GM10266 (cell line): ENCODE results near the gene PARD3B.

Source experiments
- DNase-seq: peaks from one replicate; pipeline ENCODE4 v3.0.0; 2012; ENCODE audit errors: extremely low spot score
- TF ChIP-seq, protein P1 (sequence below): IDR thresholded peaks from 2 replicates; pipeline ENCODE4 v1.5.1; 2012; ENCODE audit warnings: mild to moderate bottlenecking, low read depth; ENCODE audit not compliant: control insufficient read depth, insufficient read depth; ENCODE audit errors: missing control alignments

The PARD3B gene

DNA sequence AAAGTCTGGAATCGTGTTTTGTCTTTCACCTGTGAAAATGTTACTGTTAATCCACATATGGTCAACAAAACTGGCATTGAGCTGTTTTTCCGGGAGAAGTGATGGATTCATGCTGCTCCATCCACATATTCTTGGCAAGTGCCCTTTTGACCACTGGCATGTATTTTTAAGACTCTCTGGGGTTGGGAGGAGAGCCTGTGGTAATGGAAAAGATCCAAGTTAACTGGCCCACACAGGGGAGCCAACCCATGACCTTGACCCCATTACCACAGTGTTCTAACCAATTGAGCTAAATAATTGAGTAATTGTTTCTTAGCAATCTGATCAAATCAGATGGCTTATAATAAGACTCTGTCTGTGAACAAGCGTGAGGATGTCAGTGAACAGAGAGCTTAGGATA lies 840.8 kb downstream of the PARD3B start:
- TF ChIP-seq, protein P1, sequence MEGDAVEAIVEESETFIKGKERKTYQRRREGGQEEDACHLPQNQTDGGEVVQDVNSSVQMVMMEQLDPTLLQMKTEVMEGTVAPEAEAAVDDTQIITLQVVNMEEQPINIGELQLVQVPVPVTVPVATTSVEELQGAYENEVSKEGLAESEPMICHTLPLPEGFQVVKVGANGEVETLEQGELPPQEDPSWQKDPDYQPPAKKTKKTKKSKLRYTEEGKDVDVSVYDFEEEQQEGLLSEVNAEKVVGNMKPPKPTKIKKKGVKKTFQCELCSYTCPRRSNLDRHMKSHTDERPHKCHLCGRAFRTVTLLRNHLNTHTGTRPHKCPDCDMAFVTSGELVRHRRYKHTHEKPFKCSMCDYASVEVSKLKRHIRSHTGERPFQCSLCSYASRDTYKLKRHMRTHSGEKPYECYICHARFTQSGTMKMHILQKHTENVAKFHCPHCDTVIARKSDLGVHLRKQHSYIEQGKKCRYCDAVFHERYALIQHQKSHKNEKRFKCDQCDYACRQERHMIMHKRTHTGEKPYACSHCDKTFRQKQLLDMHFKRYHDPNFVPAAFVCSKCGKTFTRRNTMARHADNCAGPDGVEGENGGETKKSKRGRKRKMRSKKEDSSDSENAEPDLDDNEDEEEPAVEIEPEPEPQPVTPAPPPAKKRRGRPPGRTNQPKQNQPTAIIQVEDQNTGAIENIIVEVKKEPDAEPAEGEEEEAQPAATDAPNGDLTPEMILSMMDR, result no peak
- DNase-seq, result no peak

DNA sequence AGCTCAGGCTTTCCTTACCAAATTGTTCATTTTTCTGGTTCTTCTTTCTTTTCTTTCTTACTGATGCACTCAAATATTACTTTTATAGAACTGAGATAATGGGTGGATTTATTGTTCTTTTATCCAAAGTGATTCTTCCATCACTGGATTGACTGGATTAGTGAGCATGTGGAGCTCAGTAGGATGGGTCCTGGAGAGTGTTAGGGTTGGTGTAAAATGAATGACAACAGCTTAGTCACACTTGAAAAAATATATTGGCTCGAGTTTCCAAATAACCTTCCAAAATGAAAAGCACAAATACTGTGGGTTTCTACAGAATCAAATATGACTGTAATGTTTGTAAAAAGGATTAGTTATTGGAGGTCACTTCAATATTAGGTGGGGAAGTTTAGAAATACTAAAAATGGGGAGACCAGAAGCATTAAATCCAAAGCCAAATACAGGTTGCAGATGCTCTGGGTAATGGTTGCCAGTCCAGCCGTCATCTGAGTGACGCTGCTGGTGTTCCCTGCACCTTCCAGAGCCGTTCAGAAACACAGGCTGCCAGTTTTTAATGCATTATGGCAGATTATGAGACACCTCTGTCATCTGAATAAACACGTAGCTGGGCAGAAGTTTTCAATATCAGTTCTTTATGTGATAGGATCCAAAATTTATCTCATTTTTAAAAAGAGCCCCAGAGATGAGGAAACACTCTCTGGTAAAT lies 842.2 kb downstream of the PARD3B start:
- no peak for DNase-seq
- TF ChIP-seq, protein P1, result no peak

GRCh38 chr2:205390866-205391265 lies 845.6 kb downstream of the PARD3B start:
- TF ChIP-seq, protein P1, result no peak
- DNase-seq, result no peak

DNA sequence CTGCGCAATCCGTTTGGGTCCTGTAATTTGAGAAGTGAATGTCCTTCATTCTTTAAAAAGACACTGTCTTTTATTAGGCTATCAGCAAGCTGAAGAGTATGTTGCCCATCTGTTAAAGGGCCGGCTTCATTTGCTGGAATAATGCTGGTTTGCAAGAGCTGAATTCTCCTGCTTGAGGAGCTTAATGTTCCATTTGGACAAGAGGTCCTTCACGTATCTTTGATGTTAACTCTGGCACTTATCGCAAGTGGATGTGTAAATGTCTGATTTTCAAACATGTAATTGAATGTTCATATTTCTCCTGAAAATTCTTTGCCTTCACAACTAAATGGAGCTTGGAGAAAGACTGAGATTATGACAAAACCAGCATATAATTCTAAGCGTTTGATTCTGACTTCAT lies 856.2 kb downstream of the PARD3B start:
- no peak for DNase-seq
- TF ChIP-seq, protein P1, result no peak

DNA sequence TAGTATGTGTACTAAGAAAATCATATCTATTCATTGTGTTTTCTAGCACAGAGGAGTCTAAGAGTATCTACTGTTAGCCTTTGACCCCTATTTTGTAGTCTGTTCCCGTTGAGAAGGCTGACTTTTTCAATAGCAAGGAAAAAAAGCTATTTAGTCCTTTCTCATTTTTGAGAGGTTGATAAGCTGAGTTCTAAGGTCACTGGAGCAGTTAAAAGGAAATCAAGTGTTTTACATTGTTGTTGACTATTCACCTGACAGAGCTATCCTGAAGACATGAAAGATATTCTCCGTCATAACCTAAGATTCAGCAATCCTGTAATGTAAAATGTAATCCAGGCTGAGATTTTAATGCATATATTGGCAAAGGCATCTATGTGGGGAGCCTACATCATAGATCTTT lies 856.7 kb downstream of the PARD3B start:
- TF ChIP-seq, protein P1, result no peak
- no peak for DNase-seq

DNA sequence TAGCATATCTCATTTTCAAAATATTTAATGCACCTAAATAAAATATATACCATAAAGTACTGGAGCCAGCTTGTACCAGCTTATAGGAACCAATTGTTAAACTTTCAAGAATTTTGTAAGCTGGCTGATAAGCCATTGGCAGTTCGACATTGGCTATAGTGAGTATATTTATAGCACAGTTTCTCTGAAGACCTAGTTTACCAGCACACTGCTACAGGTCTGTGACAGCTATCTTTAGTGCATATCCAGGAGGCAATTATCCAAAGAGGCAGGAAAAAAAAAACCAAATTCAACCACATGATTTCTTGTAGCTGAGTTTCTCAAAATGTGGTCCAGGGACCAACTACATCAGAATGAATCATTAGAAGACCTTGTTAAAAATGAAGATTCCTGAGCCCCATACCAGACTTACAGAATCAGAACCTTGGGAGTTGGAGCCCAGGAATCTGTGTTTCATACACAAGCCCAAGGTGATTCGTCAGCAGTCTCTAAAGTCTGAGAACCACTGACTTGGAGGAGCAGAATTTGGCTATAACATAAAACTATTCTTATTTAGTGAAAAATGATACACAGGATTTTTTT lies 858.1 kb downstream of the PARD3B start:
- TF ChIP-seq, protein P1, result no peak
- no peak for DNase-seq

DNA sequence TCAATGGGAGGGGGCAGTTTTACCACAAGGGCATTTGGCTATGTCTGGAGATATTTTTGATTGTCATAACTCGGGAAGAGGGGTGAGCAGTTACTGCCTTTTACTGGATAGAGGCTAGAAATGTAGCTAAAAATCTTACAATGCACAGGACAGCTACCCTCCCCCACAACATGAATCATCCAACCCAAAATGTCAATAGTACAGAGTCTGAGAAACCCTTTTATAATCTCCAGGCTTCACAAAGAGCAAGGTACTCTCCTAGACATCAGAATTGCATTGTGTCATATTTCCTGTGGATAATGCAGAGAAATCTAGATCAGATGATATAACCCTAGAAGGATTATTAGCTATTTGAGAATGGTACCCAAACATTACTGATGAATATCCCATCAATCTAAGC lies 859.9 kb downstream of the PARD3B start:
- TF ChIP-seq, protein P1, result no peak
- no peak for DNase-seq
